ENCODE data around the gene GAS7.
"Not testable (repeated sequence)": the region's sequence is repeated elsewhere in the genome, so short reads cannot be mapped to it uniquely, and the experiment has no call there.

The GAS7 gene

DNA sequence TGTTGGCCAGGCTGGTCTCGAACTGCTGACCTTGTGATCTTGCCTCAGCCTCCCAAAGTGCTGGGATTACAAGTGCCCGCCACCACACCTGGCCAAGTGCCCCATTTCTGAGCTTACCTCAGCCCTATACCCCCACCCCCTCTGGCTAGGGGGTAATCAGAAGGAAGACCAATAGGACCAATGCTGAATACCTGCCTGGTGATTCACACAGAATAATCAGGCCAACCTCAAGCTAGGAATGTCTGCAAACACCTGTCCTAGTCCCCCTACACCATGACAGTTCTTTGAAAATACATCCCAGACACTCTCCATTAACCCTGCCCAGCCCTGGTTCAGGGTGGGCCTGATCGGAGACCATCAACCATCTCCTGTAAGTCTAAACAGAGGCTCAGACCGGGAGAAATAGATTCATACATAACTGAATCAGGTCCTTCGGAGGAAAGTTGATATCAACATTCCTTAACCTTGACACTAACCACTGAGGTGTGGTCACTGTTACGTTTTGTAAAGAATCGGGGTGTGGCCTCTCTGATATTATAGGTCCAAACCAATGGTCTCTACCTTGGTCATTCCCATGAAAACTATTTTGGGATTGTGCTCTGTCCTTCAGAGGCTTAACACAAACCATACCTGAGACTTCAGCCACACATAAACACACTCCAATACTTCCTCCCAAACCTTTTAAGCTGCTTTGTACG lies 130.8 kb downstream of the GAS7 start:
- DNase-seq = no peak

DNA sequence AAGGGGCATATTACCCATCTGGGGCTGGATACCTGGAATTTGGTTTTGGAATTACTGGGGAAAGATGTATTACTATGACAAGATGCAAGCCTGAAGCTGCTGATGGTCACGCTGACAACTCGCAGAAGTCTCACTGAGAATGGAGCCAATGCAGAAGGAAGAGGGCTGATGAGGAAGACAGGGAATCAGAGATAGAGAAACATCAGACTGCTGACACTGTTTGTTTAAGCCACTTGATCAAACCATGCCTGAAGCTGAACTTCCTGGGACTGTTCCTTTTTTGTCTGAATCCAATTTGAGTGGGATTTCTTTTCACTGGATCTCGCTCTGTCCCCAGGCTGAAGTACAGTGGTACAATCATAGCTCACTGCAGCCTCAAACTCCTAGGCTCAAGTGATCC lies 133.9 kb downstream of the GAS7 start:
- DNase-seq = no peak

DNA sequence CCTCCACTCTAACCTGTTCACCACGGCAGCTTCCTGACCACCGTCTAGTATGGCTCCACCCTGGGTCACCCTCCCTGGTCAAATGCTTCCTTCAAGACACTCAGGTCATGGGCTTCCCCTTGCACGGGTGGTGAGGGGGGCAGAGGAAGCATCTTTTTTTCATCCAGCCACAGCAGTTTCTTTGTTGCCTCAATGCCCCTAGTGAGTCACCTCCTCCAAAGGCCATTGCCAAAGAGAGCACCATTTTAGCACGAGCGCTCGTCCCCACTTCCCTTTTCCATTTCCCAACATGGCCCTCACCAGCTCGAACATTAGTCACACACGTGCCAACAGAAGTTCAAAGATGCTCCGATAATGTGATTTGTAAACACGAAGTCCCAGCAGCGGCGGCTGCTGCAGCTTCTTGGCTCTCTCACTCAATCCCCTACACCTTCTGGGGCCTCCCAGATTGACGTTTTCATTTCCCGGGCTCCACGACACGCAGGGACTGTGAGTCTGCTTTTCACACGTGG lies 134.6 kb downstream of the GAS7 start:
- peak; percentile 33 for DNase-seq

DNA sequence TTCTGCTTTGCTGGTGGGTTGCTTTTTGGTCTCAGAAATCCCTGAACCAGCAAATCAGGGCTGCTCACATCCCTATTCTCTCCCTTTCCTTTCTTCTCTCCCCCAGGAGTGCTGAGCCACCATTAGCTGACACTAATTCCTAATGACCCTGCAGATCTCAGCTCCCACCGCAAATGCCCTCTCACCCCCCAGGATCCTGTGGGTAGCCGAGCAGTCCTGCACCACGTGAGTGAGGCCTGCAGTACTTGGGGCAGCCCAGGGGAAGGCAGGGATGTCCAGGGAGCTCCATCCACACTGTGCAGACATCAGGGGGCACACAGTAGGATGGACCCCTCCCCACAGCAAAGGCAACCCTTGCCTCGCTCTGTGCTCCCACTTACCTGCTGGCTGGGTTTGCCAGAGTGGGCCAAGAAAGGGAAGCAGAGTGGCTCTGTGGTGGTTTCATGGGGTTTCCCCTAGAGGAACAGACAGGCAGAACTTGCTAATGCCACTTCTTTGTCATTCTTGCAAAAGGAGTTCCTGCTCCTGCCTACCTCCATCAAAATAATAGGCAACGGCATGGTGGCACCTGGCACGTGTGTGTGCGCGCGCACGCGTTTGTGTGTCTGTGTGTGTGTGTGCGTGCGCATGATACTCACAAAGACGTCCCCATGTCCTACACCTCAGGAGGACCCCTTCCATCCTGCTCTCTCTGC lies 135.6 kb downstream of the GAS7 start:
- peak; percentile 26 for DNase-seq

DNA sequence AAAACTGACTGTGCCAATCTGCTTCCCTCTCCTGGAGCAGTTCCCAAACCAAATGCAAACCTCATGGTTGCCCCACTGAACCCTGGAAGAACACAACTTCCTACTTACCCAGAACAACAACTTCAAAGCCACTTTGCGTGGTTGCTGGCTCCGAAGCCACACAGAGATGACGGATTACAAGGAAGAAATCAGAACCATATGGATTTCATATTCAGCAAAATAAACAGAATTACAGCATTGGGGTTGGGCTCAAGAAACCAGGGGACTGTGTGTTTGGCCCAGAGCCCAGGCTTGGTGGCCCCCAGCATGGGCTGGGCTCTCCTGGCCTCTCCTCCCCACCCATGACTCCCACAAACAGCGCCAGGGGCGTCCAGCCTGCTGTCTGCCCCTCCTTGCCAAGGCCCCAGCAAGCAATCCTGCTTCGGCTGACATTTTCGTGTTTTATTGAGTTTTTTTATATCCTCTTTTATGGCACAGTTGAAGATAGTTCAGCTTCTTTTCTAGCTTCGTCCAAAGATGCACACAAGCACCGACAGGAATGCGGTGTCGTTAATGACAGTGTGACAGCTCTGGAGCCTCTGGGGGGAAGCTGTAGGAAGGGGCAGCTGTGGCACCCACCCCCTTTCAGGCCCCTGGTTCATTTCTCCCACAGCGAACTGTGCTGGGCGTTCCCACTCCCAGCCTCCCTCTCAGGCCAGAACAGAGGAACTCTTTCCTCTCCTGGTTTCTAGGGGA lies 137.1 kb downstream of the GAS7 start:
- DNase-seq = no peak

DNA sequence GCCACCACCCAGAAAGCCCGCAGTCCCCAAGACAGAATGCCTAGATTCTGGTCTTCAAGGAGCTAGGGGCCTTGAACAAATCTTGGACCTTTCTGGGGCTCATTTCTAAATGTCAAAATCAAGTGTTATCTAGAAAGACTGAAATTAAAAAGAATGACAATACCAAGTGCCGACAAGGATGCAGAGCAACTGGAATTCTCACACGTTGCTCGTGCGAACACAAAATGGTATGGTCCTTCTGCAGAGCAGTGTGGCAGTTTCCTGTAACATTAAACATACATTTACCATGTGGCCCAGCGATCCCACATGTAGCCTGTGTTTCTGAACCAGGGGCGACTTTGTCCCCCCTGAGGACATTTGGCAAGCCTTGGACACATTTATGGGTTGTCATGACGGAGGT lies 137.9 kb downstream of the GAS7 start:
- DNase-seq = no peak

DNA sequence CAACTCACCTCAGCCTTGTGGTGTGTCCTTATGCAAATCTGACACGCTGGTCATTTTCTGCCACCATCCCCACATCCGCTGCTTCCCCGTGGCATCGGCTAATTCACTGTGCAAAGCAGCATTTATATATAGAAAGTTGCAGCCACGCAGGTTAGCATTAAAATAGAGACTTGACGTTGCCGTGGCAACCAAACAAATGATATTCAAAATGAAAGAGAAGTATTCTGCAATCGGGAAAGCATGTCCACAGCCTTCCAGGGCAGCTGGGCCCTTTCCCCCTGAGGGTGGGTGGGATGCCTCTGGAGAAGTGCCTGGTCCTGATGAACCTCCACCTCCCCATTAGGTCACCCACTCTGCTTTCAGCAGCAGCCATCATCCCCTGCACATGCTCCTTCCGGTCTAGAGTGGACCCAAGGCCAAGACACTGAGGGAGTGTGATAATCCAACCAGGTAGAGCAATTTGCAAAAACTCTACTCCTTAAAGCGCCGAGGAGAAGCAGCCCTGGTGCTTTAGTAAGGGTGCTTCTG lies 138.7 kb downstream of the GAS7 start:
- peak; percentile 19 for DNase-seq

DNA sequence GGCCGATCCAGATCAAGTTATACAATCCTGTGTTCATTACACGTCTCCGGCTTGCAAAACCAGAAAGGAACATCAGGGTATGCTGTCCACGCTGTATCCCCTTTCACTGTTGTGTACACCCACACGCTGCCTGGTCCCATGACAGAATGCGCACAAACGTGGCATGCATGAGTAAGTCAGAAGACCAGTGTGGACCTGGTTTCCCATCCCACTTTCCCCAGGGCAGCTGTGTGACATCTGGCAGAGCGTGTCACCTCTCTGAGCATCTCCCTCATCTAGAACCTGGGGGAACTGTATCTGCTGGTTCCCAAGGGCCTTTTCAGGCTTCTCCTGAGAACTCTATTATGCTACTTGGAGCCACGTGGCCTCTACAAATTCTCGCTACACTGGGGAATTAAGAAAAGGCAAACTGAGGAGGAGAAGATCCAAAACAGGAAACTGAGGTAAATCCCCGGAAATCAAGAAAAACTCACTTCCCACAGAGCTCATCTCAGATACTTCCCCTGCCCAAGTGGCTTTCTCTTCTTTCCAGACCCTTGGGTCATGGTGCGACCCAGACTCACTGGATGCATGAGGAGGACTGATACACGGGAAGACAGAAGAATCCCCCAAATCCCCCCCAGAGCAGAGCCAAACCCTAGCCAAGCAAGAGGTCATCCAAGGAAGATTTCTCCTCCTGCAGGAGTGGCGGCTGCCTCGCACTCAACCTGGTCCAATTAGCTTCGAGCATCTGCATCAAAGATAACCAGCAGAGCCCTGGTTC lies 139.3 kb downstream of the GAS7 start:
- no peak for DNase-seq

DNA sequence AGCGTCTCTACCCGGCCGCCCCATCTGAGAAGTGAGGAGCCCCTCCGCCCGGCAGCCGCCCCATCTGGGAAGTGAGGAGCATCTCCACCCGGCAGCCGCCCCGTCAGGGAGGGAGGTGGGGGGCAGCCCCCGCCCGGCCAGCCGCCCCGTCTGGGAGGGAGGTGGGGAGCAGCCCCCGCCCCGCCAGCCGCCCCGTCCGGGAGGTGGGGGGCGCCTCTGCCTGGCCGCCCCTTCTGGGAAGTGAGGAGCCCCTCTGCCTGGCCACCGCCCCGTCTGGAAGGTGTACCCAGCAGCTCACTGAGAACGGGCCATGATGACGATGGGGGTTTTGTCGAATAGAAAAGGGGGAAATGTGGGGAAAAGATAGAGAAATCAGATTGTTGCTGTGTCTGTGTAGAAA lies 140.9 kb downstream of the GAS7 start:
- not testable (repeated sequence) for DNase-seq

DNA sequence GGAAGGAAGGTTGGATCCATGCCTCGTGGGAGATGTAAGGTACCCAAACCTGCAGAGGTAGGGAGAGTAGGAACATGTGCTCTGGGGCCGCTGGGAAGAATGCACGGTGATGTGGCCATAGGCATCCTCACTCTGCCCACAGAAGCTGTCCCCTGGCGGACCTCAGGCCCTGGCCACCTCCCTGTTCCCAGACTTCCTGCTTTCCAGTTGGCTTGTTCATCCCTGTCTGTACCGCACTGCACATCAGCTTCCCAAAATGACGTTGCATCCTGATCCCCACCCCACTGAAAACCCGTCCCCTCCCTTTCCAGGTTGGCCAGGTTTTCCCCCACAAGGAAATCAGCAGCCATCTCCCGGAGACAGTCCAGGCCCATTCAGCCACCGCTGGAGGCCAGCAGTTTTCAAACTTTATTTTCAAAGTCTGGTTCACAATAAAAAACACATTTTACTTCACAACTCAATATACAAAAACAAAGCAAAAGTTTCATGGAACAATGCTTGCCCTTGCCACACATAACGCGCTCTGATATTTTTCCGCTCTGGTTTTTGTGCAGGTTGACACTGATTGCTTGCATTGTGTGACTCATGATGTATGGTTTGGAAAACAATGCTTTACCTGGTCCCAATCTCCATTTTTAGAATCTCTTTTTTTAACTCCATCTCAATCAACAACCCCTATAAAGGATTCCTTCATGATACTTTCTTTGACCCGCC lies 143.0 kb downstream of the GAS7 start:
- no peak for DNase-seq

DNA sequence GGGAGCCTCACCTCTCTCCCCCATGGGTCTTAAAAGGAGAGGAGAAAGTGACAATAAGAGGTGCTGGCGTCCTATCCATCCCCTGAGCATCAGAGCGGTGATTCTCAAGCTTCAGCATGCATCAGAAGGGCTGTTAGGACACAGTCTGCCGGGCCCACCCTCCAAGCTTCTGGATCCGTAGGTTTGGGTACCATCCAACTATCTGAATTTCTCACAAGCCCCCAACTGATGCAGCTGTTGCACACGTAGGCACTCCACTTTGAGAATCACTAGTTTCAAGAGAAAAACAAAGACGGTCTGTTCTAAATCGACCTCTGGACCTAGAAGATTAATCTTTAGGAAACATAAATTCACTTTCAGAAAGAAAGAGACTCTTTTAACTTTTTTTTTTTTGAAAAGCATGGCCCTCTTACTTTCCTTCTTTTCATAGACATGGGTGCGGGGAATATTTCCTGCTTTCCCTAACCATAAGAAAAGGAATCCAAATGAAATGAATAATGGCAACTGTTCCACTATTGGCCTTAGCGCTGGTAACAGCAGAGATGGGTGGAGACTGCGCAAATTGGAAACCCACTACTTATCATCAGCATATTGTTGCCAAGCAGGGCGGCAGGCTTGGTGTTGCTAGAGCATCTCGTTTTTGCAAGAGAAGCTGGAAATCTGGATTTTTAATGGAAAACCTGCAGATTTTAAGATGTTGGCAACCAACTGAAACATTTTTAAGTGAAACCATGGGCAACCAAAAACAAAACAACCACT lies 144.4 kb downstream of the GAS7 start:
- no peak for DNase-seq

DNA sequence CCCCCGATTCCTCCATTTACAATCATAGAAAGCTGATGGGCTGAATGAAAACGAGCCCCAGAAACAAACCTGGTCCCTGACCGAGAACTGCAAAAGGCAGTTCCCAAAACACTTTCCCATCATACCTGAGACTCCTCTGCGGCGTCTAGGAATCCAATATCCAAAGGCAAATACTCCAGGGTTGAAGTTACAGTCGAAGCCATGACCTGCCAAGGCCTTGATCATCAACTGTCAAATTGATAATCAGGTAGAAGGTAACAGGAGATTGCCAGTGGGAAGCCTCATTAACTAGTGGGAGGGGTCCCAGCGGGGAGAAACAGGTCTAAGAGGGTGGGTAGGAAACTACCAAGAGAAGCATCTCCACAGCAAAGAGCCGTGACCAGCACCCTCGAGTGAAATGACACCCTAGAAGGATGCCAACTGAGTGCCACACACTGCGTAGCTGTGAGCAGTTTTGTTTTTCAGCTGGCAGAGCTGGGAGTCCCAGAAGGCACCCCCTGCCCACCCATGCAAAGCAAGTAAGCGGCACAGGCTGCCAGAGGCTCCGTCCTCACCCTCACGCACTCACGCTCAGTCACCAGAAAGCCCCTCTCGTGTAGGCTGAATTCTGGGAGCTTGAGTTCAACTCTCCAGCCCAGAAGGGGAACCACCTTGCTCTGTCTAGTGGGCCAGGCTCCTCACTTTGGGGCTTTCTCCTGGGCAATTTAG lies 146.1 kb downstream of the GAS7 start:
- no peak for DNase-seq

DNA sequence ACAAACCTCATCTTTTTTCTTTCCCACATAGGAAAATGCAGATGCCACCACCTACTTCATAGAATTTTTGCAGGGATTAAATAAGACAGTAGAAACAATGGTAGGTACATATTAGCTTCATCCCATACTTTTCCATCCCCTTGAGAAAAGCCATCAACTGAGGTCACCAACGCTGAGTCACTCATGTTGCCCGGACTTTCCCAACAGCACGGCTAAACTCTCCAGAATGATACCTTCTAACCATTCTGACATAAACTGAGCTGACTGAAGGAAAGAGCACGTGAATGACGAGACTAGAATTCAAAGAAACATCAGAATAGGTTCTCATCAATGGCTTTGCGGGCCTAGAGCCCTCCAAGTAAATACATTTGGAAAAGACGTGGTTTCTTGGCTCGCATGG lies 147.3 kb downstream of the GAS7 start:
- no peak for DNase-seq

DNA sequence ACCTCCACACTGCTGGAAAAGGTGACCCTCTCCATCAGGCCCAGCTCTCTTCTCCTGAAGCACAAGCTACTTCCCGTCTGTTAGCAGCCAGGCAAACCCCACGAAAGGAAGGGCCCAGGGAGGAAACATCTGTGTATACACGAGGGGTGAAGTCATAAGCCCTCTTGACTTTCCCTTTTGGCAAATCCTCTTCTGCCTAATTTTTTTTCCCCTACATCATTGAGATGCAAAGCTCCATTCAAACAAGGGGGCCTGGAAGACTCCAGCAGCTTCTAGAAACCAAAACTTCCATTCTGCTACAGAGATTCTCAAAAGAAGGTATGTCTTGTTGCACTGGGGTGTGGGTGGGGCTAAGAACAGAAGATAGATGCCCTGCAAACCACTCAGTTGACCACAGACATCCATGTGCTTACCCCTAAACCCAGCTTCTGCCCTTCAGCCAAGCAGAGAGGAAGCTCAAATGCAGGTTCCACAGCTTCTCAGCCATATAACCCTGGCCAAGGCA lies 147.8 kb downstream of the GAS7 start:
- no peak for DNase-seq

DNA sequence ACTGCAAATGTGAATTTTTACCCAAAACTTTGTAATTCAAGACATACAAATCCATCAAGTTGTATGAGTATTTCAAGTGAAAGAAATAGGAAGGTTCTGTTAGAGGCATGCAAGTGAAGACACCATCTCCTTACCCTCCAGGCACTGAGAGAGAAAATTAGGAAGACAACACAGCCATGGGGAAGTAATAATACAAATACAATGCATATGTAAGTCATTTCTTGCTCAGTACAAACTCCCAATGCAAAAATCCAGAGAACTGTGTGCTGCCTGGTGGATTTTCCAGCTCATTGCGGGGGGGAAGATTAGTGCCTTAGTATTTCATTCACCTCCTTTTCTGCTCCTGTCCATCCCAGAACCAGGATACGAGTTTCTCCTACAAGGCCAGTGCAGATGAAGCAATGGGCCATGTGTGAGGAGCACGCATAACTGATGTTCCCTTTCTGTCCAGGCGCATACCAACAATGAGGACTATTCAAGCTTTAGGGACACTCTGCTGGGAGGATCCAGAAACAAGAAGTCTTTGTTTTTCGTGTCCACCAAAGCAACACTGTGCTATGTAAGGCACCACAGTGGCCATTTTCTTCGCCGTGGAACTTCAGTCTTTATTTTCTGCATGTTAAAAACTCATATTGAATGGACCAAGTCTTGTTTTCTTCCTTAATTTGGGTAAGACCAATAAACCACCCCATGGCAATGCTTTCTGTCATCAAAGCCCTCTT lies 149.6 kb downstream of the GAS7 start:
- no peak for DNase-seq

DNA sequence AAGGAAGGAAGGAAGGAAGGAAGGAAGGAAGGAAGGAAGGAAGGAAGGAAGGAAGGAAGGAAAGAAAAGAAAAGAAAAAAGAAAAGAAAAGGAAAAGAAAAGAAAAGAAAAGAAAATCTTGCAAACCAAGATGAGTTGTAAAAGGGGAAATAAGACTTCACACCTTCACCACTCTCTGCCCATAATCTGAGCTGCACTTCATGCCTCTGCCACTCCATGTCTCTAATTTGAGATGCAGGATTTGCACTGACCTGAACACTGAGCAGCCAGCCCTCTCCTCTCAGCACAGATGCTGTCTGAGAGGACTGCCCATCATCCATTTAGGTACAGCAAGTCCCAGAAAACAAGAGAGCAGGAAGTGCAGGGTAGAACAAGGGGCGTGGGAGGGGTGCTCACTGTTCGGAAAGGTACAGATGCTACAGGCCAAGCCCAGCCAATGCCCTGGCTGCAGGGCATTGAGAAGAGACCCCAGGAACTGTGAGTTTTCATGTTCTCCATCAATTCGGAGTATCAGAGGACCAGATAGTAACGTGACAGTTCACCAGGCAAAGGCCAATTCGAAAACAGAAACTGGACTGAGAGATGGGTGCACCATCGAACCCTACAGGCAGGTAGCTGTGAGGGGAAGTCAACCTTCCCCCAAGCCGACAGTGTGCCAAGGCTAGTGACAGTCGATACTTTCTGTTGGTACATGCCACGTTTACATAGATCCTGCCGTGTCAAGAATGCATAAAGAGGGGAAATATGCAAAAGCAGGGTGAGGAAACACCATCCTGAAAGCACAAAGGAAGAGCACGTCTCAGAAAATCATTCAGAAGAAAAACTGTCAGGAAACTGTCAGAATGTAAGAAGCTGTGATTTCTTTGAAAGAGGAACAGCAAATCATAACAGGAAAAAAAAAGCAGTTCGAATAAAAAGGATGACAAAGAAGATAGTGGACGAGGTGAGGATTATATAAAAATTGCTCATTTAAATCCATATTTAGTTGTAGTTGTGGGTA lies 151.3 kb downstream of the GAS7 start:
- DNase-seq = no peak

DNA sequence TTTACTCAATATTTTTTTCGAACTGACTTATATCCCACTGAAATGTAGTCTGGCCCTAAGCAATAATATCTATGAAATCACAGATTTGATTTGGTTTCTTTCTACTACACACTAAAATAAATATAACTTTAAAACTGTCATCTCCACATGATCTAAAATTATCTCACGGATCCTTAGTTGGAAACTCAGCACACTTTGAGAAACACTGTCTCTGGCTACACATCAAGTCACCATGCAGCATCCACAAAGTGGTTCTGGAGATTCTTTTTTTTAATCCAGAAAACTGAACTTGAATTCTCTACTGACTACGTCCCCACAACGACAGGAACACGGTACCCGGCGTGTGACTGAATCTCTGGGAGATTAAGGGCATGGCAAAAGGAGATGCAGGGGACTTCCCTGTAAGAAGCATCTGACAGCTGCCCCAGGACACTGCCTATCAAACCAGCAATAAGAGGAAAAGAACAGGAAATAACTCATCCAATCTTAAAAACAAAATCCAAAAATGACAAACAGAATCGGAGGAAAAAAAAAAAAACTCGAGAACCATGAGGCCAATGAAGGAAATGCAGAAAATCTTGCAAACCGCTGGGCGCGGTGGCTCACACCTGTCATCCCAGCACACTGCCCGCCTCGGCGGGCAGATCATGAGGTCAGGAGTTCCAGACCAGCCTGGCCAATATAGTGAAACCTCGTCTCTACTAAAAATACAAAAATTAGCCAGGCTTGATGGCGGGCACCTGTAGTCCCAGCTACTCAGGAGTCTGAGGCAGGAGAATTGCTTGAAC lies 152.3 kb downstream of the GAS7 start:
- DNase-seq = no peak
